Ovary (tissue), 3 donors: Measurements from ENCODE around the gene MOSMO.
"Not testable (repeated sequence)": the region's sequence is repeated elsewhere in the genome, so short reads cannot be mapped to it uniquely, and the experiment has no call there.

Experiments used
- POLR2A ChIP-seq: fragments of 450-650 bp; IDR thresholded peaks from one replicate; pipeline ENCODE4 v1.6.1; 2017; ENCODE audit warnings: antibody characterized with exemption, mild to moderate bottlenecking, moderate library complexity
- TF ChIP-seq, protein P1 (sequence below), 3 donors: fragments of 450-650 bp in 2 of 3; fragments of 200-600 bp in 1 of 3; IDR thresholded peaks; one replicate each; pipeline versions ENCODE4 v1.5.1 to v1.8.0; 2016 to 2022; ENCODE audit warnings: antibody characterized with exemption in 3 of 3, mild to moderate bottlenecking in 1 of 3
- donor health status: DM: no; HTN: no; CAD: no.

DNA sequence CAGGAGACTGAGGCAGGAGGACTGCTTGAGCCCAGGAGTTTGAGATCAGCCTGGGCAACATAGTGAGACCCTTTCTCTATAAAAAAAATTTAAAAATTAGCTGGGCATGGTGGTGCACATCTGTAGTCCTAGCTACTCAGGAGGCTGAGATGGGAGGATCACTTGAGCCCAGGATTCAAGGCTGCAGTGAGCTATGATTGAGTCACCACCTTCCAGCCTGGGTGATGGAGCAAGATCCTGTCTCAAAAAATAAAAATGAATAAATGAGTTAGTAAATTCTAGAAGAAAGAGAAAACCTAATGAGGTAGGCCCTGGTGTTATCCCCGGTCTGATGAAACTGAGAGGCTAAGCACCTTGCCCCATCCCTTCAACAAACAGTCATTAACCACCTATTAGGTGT, 5.9 kb upstream of the MOSMO start:
- TF ChIP-seq, protein P1, sequence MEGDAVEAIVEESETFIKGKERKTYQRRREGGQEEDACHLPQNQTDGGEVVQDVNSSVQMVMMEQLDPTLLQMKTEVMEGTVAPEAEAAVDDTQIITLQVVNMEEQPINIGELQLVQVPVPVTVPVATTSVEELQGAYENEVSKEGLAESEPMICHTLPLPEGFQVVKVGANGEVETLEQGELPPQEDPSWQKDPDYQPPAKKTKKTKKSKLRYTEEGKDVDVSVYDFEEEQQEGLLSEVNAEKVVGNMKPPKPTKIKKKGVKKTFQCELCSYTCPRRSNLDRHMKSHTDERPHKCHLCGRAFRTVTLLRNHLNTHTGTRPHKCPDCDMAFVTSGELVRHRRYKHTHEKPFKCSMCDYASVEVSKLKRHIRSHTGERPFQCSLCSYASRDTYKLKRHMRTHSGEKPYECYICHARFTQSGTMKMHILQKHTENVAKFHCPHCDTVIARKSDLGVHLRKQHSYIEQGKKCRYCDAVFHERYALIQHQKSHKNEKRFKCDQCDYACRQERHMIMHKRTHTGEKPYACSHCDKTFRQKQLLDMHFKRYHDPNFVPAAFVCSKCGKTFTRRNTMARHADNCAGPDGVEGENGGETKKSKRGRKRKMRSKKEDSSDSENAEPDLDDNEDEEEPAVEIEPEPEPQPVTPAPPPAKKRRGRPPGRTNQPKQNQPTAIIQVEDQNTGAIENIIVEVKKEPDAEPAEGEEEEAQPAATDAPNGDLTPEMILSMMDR (IDR thresholded peaks at IDR 0.05), result not testable (repeated sequence)
- TF ChIP-seq POLR2A, result not testable (repeated sequence)
